ENCODE measurements around the gene HEXIM1. TPM values are rescaled to one million over a fixed set of nuclear protein-coding genes. Genes with fewer than 3 reads are reported as not detected.
A peak's percentile ranks its signal among the peaks of the same experiment; 100 is the strongest.
"Not testable (repeated sequence)": the region's sequence is repeated elsewhere in the genome, so short reads cannot be mapped to it uniquely, and the experiment has no call there.

HEXIM1 gene
- total RNA-seq, 1 experiment from 2014 or later: 9.4 TPM

DNA sequence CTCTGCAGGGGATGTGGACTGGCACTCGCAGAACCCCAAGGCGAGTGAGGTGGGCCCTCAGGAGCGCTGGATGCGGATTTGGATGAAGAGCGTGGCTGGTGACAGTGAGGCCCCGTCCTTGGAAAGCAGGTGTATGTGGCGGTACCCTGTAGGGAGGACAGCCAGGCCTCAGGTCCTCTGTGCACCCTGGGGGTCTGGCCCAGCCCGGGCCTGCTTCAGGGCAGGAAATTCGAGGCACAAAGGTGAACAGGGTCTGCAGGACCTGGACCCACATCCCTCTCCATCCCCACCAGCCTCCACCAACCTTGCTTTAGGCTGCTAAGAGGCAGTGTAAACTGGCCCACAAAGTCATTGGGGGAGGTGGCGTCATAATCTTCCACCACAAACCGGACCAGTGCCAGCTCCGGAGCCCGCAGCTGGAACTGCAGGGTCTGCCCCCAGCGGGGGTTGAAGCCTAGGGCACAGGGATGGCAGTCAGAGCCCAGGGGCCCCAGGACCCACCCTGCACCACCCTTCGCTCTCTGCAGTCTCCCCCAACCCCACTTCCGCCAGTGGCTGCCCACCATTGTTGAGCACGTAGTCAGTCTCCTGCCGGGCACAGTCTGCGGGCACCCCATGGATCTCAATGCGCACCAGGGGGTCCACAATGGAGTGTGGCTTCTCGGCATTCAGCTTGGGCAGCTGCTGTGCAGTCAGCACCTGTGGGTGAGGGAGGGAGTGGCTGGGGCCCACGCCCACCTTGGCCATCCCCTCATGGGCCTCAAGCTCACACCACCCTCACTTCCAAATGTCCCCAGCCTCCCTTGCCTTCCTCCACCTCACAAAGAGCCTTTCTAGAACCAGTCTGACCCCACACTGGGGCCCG is 35.5 kb upstream of the HEXIM1 start:
- DNase-seq (ENCODE audit: low spot score): no peak

GRCh38 chr17:45113424-45113754 is 34.9 kb upstream of the HEXIM1 start:
- DNase-seq (ENCODE audit: low spot score): no peak

GRCh38 chr17:45114117-45114932 is 34.0 kb upstream of the HEXIM1 start:
- no peak for DNase-seq (ENCODE audit: low spot score)

DNA sequence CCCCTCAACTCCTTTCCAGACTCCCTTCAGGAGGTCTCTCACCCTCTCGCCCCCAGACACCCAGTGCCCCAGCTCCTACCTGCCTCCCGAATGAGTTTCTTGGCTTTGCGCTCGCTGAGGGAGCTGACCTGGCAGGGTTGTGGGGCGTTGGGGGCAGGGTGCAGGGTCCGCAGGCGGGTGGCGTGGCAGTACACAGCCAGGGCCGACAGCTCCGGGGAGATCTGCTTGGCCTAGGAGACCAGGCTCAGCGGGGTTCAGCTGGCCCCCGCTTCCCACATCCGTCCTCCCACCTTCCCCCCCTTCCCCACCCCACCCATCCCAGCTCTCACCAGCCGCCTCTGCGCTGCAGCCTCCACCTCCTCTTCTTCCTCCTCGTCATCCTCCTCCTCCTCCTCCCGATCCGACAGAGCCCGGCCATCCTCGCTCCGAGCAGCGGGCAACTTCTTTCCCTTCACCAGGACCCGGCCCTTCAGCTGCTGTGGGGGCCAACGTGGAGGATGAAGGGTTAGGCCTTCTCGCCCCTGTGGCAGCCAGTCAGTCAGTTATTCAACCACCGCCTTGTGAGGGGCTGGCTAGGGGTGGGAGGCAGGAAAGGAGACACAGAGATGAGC is 33.2 kb upstream of the HEXIM1 start:
- DNase-seq (ENCODE audit: low spot score): no peak

- no peak for DNase-seq (ENCODE audit: low spot score)
These were observed 32.4 kb upstream of the HEXIM1 start for GRCh38 chr17:45115871-45116270.

GRCh38 chr17:45116434-45117016 is 31.8 kb upstream of the HEXIM1 start:
- no peak for DNase-seq (ENCODE audit: low spot score)

DNA sequence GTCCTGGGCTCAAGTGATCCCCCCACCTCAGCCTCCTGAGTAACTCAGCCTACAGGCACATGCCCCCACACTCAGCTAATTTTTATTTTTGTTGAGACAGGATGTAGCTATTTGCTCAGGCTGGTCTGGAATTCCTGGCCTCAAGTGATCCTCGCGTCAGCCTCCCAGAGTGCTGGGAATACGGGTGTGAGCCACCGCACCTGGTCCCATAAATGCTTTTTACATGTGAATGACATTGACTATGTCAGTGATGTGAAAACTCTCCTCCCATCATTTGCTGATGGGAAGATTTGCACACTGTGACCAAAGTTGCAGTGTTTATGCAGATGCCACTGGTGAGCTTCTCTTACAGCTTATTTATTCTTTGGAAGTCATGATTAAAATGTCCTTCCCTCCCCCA is 30.9 kb upstream of the HEXIM1 start:
- DNase-seq (ENCODE audit: low spot score): no peak

DNA sequence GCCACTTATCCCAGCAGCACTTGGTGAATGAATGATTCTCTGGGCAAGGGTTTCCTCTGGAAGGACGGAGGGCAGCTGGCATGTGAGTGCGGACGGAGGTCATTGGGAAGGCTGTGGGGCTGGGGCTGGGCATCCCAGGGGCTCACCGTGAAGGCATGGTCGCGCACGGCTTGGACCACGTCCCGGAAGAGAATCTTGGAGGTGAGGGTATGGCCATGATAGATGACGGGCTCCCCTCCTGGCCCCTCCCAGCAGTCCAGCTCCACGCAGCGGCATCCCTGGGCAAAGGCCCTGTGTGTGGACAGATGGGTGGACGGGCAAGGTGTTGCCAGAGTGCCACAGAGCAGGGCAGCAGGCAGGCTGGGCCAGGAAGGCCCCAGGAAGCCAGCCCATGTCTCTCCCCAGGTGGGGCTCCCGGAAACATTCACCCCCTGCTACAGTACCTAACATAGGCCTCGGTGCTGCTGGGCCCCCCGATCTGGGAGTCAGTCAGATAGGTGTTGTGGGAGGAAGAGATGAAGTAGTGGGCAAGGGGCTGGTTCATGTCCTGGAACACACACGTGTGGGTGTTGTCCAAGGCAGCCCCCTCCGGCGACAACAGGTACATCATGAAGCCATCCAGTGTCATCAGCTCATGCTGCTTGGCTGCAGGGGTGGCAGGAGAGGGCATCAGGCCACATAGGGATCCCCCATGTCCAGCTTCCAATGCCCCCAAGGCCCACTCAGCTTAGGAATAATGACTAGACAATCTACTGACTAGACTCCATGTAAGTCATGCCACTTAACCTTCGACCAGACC is 30.2 kb upstream of the HEXIM1 start:
- DNase-seq (ENCODE audit: low spot score): no peak

DNA sequence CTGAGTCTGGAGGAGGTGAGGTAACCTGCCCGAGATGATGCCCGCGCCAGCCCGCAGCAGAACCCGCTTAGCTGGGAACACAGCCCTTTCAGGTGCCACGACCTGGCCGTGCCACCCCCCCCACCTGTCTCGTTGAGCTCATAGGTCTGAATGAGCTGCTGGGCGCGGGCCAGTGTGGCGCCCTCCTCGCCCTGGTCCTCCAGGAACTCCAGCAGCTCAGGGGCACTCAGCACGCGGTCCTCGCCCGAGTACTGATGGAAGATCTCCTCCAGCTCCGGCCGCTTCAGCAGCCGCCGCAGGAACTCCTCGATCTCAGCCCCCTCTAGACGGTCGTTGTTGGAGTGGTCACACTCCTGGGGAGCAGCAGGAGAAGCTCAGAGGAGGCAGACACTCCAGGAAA is 29.6 kb upstream of the HEXIM1 start:
- no peak for DNase-seq (ENCODE audit: low spot score)

DNA sequence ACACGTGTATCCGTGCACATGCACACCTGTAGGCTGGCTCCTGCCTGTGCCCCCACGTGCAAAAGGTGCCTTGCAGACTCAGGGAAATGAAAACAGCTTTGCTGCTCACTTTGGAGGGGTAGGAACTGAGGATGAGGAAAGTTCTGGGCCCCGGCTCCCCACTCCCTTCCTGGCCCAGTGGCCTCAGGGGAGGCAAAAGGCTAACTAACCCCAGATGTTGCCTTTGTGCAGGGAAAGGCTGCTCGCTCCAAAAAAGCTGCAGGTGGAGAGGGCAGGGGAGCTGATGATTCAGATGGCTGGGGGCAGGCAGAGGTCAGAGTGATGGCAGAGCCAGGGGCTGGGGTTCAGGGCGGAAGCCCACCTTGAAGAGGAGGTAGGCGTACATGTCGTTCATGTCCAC is 28.3 kb upstream of the HEXIM1 start:
- DNase-seq (ENCODE audit: low spot score): no peak

- DNase-seq (ENCODE audit: low spot score): no peak
These were observed 27.7 kb upstream of the HEXIM1 start for GRCh38 chr17:45120558-45120957.

DNA sequence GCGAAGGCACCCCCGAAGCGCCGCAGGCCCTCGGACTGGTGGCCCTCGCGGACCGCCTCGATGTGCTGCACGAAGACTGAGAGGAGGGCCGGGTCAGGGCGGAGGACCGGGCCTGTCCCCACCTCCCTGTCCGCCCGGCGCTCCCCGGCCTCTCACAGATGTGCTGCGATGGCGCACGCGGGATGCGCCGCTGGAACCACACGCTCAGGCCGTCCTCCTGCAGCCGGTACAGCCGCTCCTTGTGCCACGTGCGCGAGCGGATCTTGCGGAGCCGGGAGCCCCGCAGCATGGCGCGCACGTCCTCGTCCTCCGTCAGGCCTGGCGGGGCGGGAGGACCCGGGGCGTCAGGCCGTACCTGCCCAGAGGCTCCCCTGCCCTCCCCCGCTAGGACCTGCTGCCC is 27.2 kb upstream of the HEXIM1 start:
- DNase-seq (ENCODE audit: low spot score): no peak

DNA sequence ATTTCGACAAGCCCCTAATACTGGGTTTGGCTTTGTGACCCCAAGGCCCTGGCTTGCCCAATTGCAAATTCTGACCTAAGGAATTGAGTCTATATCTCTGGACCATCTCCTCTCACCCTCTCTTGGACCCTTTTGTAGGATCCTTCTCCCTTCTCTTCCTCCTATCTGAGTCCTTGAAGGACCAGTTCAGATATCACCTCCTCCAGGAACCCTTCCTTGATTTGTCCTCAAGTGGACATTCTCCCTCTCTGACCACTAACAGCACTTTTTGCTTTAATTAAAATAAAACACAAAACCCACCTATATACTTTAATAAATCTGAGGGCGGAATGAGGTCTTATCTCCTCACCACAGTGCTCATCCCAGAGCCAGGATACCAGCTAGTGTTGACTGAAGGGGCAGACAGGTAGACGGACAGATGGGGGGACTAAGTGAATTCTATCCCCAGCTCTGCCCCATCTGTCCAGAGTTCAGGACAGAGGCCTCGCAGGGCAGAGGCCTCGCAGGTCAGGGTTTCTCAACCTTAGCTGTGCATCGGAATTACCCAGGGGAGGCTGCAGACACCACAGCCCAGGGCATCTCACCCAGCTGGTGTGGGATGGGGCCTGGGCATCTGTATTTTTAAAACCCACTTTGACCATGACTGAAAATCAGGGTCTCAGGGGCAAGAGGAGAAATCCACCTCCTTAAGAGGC is 25.1 kb upstream of the HEXIM1 start:
- DNase-seq (ENCODE audit: low spot score): no peak

- DNase-seq (ENCODE audit: low spot score): peak; percentile 82
These were observed 24.1 kb upstream of the HEXIM1 start for GRCh38 chr17:45123930-45124796.

GRCh38 chr17:45124797-45125122 is 23.5 kb upstream of the HEXIM1 start:
- DNase-seq (ENCODE audit: low spot score): not testable (repeated sequence)

- DNase-seq (ENCODE audit: low spot score): no peak
These were observed 22.8 kb upstream of the HEXIM1 start for GRCh38 chr17:45125509-45125908.

- DNase-seq (ENCODE audit: low spot score): no peak
These were observed 21.1 kb upstream of the HEXIM1 start for GRCh38 chr17:45127207-45127547.

- peak; percentile 80 for DNase-seq (ENCODE audit: low spot score)
These were observed 20.6 kb upstream of the HEXIM1 start for GRCh38 chr17:45127548-45128300.

DNA sequence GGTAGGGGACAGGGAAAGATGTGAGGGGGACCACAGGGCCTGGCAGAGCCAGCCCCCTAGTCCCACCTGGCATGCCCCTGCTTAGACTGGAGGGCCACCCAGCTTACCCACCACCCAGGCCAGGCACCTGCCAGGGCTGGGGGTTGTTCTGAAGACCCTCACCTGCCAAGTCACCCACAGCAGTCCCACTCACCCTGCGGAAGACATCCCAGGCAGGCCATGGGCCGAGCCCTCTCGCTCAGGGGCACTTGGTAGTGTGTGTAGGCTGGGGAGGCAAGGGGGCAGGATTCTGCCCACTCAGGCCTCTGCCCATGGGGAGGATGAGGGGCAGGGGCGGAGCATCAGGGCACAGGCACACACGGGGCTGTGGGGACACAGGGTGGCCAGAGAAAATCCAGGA is 19.9 kb upstream of the HEXIM1 start:
- DNase-seq (ENCODE audit: low spot score): no peak
